Heart left ventricle (tissue), 13 donors: ENCODE data around the gene BBS4.
"Not testable (repeated sequence)": the region's sequence is repeated elsewhere in the genome, so short reads cannot be mapped to it uniquely, and the experiment has no call there.

Source experiments
- POLR2A ChIP-seq, 2 donors: fragments of 450-650 bp; IDR thresholded peaks; one replicate each; pipeline ENCODE4 v1.6.1; 2017; ENCODE audit warnings: antibody characterized with exemption in 2 of 2, mild to moderate bottlenecking in 2 of 2, moderate library complexity in 2 of 2
- TF ChIP-seq, protein P1 (sequence below), 12 donors: fragments of 200-600 bp; sonication (generic) in 4 of 12; IDR thresholded peaks; one replicate each; pipeline versions ENCODE4 v1.5.0 to v1.8.0; 2018 to 2022; ENCODE audit warnings: antibody characterized with exemption in 12 of 12, mild to moderate bottlenecking in 5 of 12
- donor health status: ischemic (EF 13 %, LVEDD 7.1; RV severe dilation, severe dysfunction).
- donor health status: DM: no; HTN: yes; CAD: no.
- donor health status: DM: no; HTN: no; CAD: no.
- donor health status: ischemic (EF 25% LVEDD 6.9; RV normal size, moderate dysfunction).
- donor health status: ischemic (EF 25% LVEDD 5.7; RV mildly dilated, moderate dysfunction).
- donor health status: ischemic (EF 35%, LVEDD 5.7; RV mildly dilated, moderate dysfunction).
- donor health status: nonischemic (EF 11% LVEDD 7.7; RV severe dilation, severe dysfunction).
- donor health status: DM: yes; HTN: yes; CAD: no.
- donor health status: PGD.
- donor health status: ischemic (EF 29% LVEDD 5.4; RV normal size, mild dysfunction).
- donor health status: nonischemic (EF 23%, LVEDD 6.1; RV moderate dilation, normal function).

DNA sequence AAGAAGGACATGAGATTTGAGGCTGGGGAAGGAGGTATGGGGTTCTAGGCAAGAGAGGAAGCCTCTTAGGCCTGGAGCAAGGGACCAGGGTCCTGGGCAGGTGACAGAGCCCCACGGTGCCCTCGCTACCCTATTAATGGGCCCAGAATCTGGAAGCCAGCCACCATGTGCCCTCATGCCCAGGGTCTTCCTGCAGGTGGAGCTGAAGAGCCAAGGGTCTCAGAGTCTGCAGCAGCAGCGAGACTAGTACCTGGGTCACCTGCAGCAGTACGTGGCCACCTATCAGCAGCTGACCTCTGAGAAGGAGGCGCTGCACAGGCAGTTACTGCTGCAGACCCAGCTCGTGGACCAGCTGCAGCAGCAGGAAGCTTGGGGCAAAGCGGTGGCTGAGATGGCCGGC, 22.1 kb upstream of the BBS4 start:
- TF ChIP-seq, protein P1, sequence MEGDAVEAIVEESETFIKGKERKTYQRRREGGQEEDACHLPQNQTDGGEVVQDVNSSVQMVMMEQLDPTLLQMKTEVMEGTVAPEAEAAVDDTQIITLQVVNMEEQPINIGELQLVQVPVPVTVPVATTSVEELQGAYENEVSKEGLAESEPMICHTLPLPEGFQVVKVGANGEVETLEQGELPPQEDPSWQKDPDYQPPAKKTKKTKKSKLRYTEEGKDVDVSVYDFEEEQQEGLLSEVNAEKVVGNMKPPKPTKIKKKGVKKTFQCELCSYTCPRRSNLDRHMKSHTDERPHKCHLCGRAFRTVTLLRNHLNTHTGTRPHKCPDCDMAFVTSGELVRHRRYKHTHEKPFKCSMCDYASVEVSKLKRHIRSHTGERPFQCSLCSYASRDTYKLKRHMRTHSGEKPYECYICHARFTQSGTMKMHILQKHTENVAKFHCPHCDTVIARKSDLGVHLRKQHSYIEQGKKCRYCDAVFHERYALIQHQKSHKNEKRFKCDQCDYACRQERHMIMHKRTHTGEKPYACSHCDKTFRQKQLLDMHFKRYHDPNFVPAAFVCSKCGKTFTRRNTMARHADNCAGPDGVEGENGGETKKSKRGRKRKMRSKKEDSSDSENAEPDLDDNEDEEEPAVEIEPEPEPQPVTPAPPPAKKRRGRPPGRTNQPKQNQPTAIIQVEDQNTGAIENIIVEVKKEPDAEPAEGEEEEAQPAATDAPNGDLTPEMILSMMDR (IDR thresholded peaks at IDR 0.05): not testable (repeated sequence)
- not testable (repeated sequence) for TF ChIP-seq POLR2A (IDR thresholded peaks at IDR 0.05)
